ENCODE measurements around the gene CCDC18.

DNA sequence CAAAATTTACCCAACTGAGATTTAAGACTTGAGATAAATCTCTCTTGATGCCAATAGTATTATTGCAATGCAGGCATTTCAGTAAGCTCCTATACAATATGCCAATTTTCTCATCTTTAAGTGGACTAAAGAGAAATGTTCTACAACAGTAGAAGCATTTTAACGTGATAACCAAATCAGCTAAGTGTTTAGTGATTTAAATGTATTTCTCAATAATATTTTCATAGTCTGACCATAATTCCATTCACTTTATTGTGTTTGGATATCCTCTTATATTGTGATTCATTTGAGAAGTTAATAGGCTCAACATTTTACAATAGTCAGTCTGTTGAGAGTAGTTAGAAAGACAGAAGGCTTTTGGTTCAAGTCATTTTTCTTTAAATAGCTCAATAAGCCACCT, 120.6 kb downstream of the CCDC18 start:
- TF ChIP-seq GATA3 (IDR thresholded peaks at IDR 0.05; ENCODE audit: low read depth, low read length) (no peak), GATA2 (IDR thresholded peaks at IDR 0.05; ENCODE audit: low read depth, low read length) (no peak)
